ENCODE measurements around the gene MAGEA4.
"Not testable (repeated sequence)": the region's sequence is repeated elsewhere in the genome, so short reads cannot be mapped to it uniquely, and the experiment has no call there.

The MAGEA4 gene

GRCh38 chrX:151912780-151913179, at the start of gene MAGEA4:
Gene MAGEA4 (plus strand): TSS chrX:151912889. CDS start chrX:151923665, 10,776 bp downstream.
- no peak for DNase-seq (ENCODE audit: low read depth in 2 of 2)

- DNase-seq (ENCODE audit: low read depth in 2 of 2) = no peak
These were observed 42.1 kb upstream of the MAGEA4 start for GRCh38 chrX:151870602-151871001.

GRCh38 chrX:151871244-151871643, 41.4 kb upstream of the MAGEA4 start:
- DNase-seq (ENCODE audit: low read depth in 2 of 2) = no peak

GRCh38 chrX:151873096-151873495, 39.6 kb upstream of the MAGEA4 start:
- no peak for DNase-seq (ENCODE audit: low read depth in 2 of 2)

GRCh38 chrX:151875270-151876026, 37.2 kb upstream of the MAGEA4 start:
- DNase-seq (ENCODE audit: low read depth in 2 of 2) = no peak

- no peak for DNase-seq (ENCODE audit: low read depth in 2 of 2)
These were observed 34.1 kb upstream of the MAGEA4 start for GRCh38 chrX:151878574-151878973.

- no peak for DNase-seq (ENCODE audit: low read depth in 2 of 2)
These were observed 32.8 kb upstream of the MAGEA4 start for GRCh38 chrX:151879856-151880255.

- DNase-seq (ENCODE audit: low read depth in 2 of 2) = no peak
These were observed 31.8 kb upstream of the MAGEA4 start for GRCh38 chrX:151880895-151881294.

- no peak for DNase-seq (ENCODE audit: low read depth in 2 of 2)
These were observed 23.3 kb upstream of the MAGEA4 start for GRCh38 chrX:151889421-151889820.

GRCh38 chrX:151896734-151897474, 15.8 kb upstream of the MAGEA4 start:
- no peak for DNase-seq (ENCODE audit: low read depth in 2 of 2)

GRCh38 chrX:151899622-151900021, 13.1 kb upstream of the MAGEA4 start:
- no peak for DNase-seq (ENCODE audit: low read depth in 2 of 2)

- no peak for DNase-seq (ENCODE audit: low read depth in 2 of 2)
These were observed 10.9 kb upstream of the MAGEA4 start for GRCh38 chrX:151901826-151902225.

- no peak for DNase-seq (ENCODE audit: low read depth in 2 of 2)
These were observed 9.7 kb upstream of the MAGEA4 start for GRCh38 chrX:151902813-151903591.

GRCh38 chrX:151904989-151905388, 7.7 kb upstream of the MAGEA4 start:
- DNase-seq (ENCODE audit: low read depth in 2 of 2) = no peak

GRCh38 chrX:151912221-151912620, 468 bp upstream of the MAGEA4 start:
- DNase-seq (ENCODE audit: low read depth in 2 of 2) = no peak

- not testable (repeated sequence) for DNase-seq (ENCODE audit: low read depth in 2 of 2)
These were observed 6.0 kb downstream of the MAGEA4 start for GRCh38 chrX:151918736-151919135.

GRCh38 chrX:151919610-151920009, 6.9 kb downstream of the MAGEA4 start:
- DNase-seq (ENCODE audit: low read depth in 2 of 2) = no peak

- no peak for DNase-seq (ENCODE audit: low read depth in 2 of 2)
These were observed 7.4 kb downstream of the MAGEA4 start for GRCh38 chrX:151920101-151920500.

GRCh38 chrX:151920530-151920929, 7.8 kb downstream of the MAGEA4 start:
- no peak for DNase-seq (ENCODE audit: low read depth in 2 of 2)

GRCh38 chrX:151921292-151921691, 8.6 kb downstream of the MAGEA4 start:
- no peak for DNase-seq (ENCODE audit: low read depth in 2 of 2)

GRCh38 chrX:151921866-151922265, 9.2 kb downstream of the MAGEA4 start:
- DNase-seq (ENCODE audit: low read depth in 2 of 2) = no peak

GRCh38 chrX:151922692-151923091, 10.0 kb downstream of the MAGEA4 start:
- no peak for DNase-seq (ENCODE audit: low read depth in 2 of 2)
